Loucy (cell line): ENCODE measurements around the gene GSDMA.

Experiments
- CTCF ChIP-seq: fragments of 200-600 bp; sonication (generic); conservative IDR thresholded peaks from 2 replicates; pipeline ENCODE4 v1.5.1; 2014; ENCODE audit warnings: mild to moderate bottlenecking, antibody characterized with exemption, low read length
- EZH2phosphoT487 ChIP-seq: fragments of 200-600 bp; IDR thresholded peaks from 2 replicates; pipeline ENCODE4 v1.6.1; 2018; ENCODE audit warnings: antibody characterized with exemption, mild to moderate bottlenecking, moderate library complexity, borderline replicate concordance

GRCh38 chr17:39974433-39974832 lies 11.6 kb downstream of the GSDMA start:
- TF ChIP-seq CTCF (no peak), EZH2phosphoT487 (no peak)
